Activated T-cell treated with anti-CD3 and anti-CD28 coated beads, Interleukin-2, amount 50 U/mL, for 1 hour (primary cell): ENCODE results near the gene CACNA1B.

Experiments
- DNase-seq: peaks from one replicate; pipeline ENCODE4 v3.0.0-alpha.2; 2020

Gene CACNA1B

GRCh38 chr9:137924169-137924568 is 46.6 kb downstream of the CACNA1B start:
- DNase-seq, result no peak

GRCh38 chr9:137924761-137925369 is 47.3 kb downstream of the CACNA1B start:
- no peak for DNase-seq

- no peak for DNase-seq
Observed at GRCh38 chr9:137943655-137944054, 66.1 kb downstream of the CACNA1B start.

- DNase-seq, result no peak
Observed at GRCh38 chr9:137945581-137945980, 68.0 kb downstream of the CACNA1B start.

GRCh38 chr9:137946993-137947392 is 69.4 kb downstream of the CACNA1B start:
- DNase-seq, result no peak

GRCh38 chr9:137948642-137949041 is 71.1 kb downstream of the CACNA1B start:
- no peak for DNase-seq

GRCh38 chr9:137949260-137949659 is 71.7 kb downstream of the CACNA1B start:
- no peak for DNase-seq

GRCh38 chr9:137951107-137951506 is 73.5 kb downstream of the CACNA1B start:
- DNase-seq, result no peak

GRCh38 chr9:137951597-137952490 is 74.3 kb downstream of the CACNA1B start:
- no peak for DNase-seq

GRCh38 chr9:137952976-137953666 is 75.5 kb downstream of the CACNA1B start:
- no peak for DNase-seq

- DNase-seq, result no peak
Observed at GRCh38 chr9:137953683-137954438, 76.3 kb downstream of the CACNA1B start.

GRCh38 chr9:137955224-137955570 is 77.6 kb downstream of the CACNA1B start:
- DNase-seq, result no peak

GRCh38 chr9:137955586-137955985 is 78.0 kb downstream of the CACNA1B start:
- no peak for DNase-seq

- no peak for DNase-seq
Observed at GRCh38 chr9:137956039-137956438, 78.5 kb downstream of the CACNA1B start.

GRCh38 chr9:137956688-137957385 is 79.3 kb downstream of the CACNA1B start:
- DNase-seq, result no peak

- DNase-seq, result no peak
Observed at GRCh38 chr9:137959641-137960411, 82.2 kb downstream of the CACNA1B start.

GRCh38 chr9:137960496-137960895 is 82.9 kb downstream of the CACNA1B start:
- no peak for DNase-seq

- no peak for DNase-seq
Observed at GRCh38 chr9:137963525-137963924, 85.9 kb downstream of the CACNA1B start.

- DNase-seq, result no peak
Observed at GRCh38 chr9:137965177-137965795, 87.7 kb downstream of the CACNA1B start.

- DNase-seq, result no peak
Observed at GRCh38 chr9:137967280-137967953, 89.8 kb downstream of the CACNA1B start.

GRCh38 chr9:137968235-137968634 is 90.7 kb downstream of the CACNA1B start:
- no peak for DNase-seq
